WTC11 (cell line): Measurements from ENCODE around the gene NPEPPS. TPM values are rescaled to one million over a fixed set of nuclear protein-coding genes. Genes with fewer than 3 reads are reported as not detected.

Experiments
- AFF4 ChIP-seq: sonication (generic); formaldehyde crosslinking; IDR thresholded peaks from 2 replicates; pipeline ENCODE4 v1.8.1; 2023; ENCODE audit warnings: mild to moderate bottlenecking, missing genetic modification reagents, borderline replicate concordance
- ATF2 ChIP-seq: sonication (generic); formaldehyde crosslinking; IDR thresholded peaks from 2 replicates; pipeline ENCODE4 v1.8.1; 2022; ENCODE audit warnings: low read depth, missing genetic modification reagents, borderline replicate concordance
- CBFB ChIP-seq: sonication (generic); formaldehyde crosslinking; IDR thresholded peaks from 2 replicates; pipeline ENCODE4 v1.8.1; 2022; ENCODE audit warnings: mild to moderate bottlenecking, low read depth, missing genetic modification reagents
- HMGA2 ChIP-seq: fragments of 250-450 bp; sonication (Bioruptor Pico); IDR thresholded peaks from 2 replicates; pipeline ENCODE4 v1.4.0; 2021; ENCODE audit warnings: mild to moderate bottlenecking, moderate library complexity
- MAX ChIP-seq: sonication (generic); formaldehyde crosslinking; IDR thresholded peaks from 2 replicates; pipeline ENCODE4 v1.8.0; 2022; ENCODE audit warnings: mild to moderate bottlenecking, missing genetic modification reagents
- MXD4 ChIP-seq: fragments of 250-450 bp; sonication (Bioruptor Pico); IDR thresholded peaks from 2 replicates; pipeline ENCODE4 v1.8.0; 2021; ENCODE audit warnings: mild to moderate bottlenecking, moderate library complexity, borderline replicate concordance
- OVOL2 ChIP-seq: fragments of 250-450 bp; sonication (Bioruptor Pico); IDR thresholded peaks from 2 replicates; pipeline ENCODE4 v1.9.0; 2021; ENCODE audit warnings: mild to moderate bottlenecking, borderline replicate concordance
- RELA ChIP-seq: sonication (generic); formaldehyde crosslinking; IDR thresholded peaks from 2 replicates; pipeline ENCODE4 v1.8.1; 2022; ENCODE audit warnings: missing genetic modification reagents, mild to moderate bottlenecking, borderline replicate concordance
- STAT6 ChIP-seq: sonication (generic); formaldehyde crosslinking; conservative IDR thresholded peaks from 2 replicates; pipeline ENCODE4 v1.8.1; 2023; ENCODE audit warnings: mild to moderate bottlenecking, low read depth, missing genetic modification reagents, moderate library complexity
- ZNF532 ChIP-seq: fragments of 250-450 bp; sonication (Bioruptor Pico); IDR thresholded peaks from 2 replicates; pipeline ENCODE4 v1.9.0; 2021; ENCODE audit warnings: mild to moderate bottlenecking, borderline replicate concordance
- total RNA-seq: library from RNA; stranded (reverse); gene quantifications from 3 replicates; pipeline ENCODE4 v1.2.3, GENCODE V29; 2021
- TF ChIP-seq, protein P1 (sequence below): sonication (generic); formaldehyde crosslinking; IDR thresholded peaks from 2 replicates; pipeline ENCODE4 v1.8.0; 2022; ENCODE audit warnings: missing genetic modification reagents
- TF ChIP-seq, protein P2 (sequence below): sonication (generic); formaldehyde crosslinking; IDR thresholded peaks from 2 replicates; pipeline ENCODE4 v1.8.1; 2023; ENCODE audit warnings: mild to moderate bottlenecking, missing genetic modification reagents
- TF ChIP-seq, protein P3 (sequence below): sonication (generic); formaldehyde crosslinking; IDR thresholded peaks from 2 replicates; pipeline ENCODE4 v1.8.1; 2023; ENCODE audit warnings: mild to moderate bottlenecking, moderate library complexity, missing genetic modification reagents

Gene NPEPPS
- total RNA-seq, 1 experiment from 2014 or later: 127 TPM

DNA sequence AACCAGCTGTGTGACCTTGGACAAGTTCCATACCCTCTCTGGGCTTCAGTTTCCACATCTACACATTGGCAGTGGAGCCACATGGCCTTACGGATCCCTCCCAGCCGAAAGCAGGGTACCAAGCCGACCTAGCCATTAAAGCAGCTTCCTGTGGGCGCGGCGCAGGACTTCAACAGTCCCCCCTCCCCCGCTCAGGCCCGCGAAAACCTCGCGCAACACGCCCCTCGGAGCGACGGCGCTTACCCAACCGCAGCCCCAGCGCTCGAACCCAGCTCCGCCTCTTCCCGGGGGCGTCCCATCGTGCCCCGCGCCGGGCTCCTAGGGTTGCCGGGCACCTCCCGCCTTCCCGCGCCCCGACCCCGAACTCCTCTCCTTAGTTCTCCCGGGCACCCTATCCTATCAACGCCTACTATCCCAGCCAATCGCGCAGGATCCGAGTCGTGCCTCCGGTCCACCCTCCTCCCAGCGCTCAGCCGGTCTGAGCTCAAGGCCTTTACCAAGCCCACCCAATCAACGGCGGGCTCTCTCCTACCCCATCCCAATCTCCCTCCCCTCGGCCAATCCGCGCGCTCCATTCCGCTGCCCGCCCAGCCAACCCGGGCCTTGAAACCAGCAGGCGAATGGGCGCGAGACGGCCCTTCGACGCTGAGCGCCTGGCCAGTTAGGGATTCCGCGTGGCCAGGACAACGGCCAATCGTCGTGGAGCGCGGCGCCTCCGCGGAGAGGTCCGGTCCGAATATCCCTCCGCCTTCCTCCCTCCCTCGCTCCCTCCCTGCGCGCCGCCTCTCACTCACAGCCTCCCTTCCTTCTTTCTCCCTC is 118.5 kb downstream of the NPEPPS start, which contains the start of gene KPNB1 (continued):
- TF ChIP-seq AFF4 (CRISPR knock-in tag) (0 out of 2 replicates have a peak, but pooled peaks have one; percentile 51), MXD4 (CRISPR knock-in tag) (no peak), CBFB (no peak; the same call in 1 of the 2 replicates), STAT6 (no peak), OVOL2 (CRISPR knock-in tag) (no peak), HMGA2 (CRISPR knock-in tag) (peak; percentile 46; the same call in 1 of the 2 replicates), MAX (CRISPR knock-in tag) (peak; percentile 96), ZNF532 (CRISPR knock-in tag) (peak; percentile 53; the same call in 1 of the 2 replicates), RELA (CRISPR knock-in tag) (peak; percentile 39; the same call in 1 of the 2 replicates), ATF2 (CRISPR knock-in tag) (peak; percentile 58; the same call in 1 of the 2 replicates)
- TF ChIP-seq, protein P1, sequence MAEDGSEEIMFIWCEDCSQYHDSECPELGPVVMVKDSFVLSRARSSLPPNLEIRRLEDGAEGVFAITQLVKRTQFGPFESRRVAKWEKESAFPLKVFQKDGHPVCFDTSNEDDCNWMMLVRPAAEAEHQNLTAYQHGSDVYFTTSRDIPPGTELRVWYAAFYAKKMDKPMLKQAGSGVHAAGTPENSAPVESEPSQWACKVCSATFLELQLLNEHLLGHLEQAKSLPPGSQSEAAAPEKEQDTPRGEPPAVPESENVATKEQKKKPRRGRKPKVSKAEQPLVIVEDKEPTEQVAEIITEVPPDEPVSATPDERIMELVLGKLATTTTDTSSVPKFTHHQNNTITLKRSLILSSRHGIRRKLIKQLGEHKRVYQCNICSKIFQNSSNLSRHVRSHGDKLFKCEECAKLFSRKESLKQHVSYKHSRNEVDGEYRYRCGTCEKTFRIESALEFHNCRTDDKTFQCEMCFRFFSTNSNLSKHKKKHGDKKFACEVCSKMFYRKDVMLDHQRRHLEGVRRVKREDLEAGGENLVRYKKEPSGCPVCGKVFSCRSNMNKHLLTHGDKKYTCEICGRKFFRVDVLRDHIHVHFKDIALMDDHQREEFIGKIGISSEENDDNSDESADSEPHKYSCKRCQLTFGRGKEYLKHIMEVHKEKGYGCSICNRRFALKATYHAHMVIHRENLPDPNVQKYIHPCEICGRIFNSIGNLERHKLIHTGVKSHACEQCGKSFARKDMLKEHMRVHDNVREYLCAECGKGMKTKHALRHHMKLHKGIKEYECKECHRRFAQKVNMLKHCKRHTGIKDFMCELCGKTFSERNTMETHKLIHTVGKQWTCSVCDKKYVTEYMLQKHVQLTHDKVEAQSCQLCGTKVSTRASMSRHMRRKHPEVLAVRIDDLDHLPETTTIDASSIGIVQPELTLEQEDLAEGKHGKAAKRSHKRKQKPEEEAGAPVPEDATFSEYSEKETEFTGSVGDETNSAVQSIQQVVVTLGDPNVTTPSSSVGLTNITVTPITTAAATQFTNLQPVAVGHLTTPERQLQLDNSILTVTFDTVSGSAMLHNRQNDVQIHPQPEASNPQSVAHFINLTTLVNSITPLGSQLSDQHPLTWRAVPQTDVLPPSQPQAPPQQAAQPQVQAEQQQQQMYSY: peak; percentile 73
- TF ChIP-seq, protein P2, sequence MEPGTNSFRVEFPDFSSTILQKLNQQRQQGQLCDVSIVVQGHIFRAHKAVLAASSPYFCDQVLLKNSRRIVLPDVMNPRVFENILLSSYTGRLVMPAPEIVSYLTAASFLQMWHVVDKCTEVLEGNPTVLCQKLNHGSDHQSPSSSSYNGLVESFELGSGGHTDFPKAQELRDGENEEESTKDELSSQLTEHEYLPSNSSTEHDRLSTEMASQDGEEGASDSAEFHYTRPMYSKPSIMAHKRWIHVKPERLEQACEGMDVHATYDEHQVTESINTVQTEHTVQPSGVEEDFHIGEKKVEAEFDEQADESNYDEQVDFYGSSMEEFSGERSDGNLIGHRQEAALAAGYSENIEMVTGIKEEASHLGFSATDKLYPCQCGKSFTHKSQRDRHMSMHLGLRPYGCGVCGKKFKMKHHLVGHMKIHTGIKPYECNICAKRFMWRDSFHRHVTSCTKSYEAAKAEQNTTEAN: peak; percentile 76; the same call in 1 of the 2 replicates
- TF ChIP-seq, protein P3, sequence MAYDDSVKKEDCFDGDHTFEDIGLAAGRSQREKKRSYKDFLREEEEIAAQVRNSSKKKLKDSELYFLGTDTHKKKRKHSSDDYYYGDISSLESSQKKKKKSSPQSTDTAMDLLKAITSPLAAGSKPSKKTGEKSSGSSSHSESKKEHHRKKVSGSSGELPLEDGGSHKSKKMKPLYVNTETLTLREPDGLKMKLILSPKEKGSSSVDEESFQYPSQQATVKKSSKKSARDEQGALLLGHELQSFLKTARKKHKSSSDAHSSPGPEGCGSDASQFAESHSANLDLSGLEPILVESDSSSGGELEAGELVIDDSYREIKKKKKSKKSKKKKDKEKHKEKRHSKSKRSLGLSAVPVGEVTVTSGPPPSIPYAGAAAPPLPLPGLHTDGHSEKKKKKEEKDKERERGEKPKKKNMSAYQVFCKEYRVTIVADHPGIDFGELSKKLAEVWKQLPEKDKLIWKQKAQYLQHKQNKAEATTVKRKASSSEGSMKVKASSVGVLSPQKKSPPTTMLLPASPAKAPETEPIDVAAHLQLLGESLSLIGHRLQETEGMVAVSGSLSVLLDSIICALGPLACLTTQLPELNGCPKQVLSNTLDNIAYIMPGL (CRISPR knock-in tag): peak; percentile 55; the same call in 1 of the 2 replicates
